HUDEP-2 (cell line): ENCODE results near the gene PTP4A2.
"Not testable (repeated sequence)": the region's sequence is repeated elsewhere in the genome, so short reads cannot be mapped to it uniquely, and the experiment has no call there.

Source experiments
- DNase-seq, 76 experiments: peaks; one replicate each; lab custom pipeline; 2025; ENCODE audit not compliant: unreplicated experiment in 76 of 76; lab: John Stamatoyannopoulos, UW

The PTP4A2 gene

GRCh38 chr1:31897526-31898100, 40.6 kb downstream of the PTP4A2 start:
- no peak for DNase-seq

GRCh38 chr1:31895474-31896198, 42.5 kb downstream of the PTP4A2 start:
- DNase-seq = not testable (repeated sequence)

- no peak for DNase-seq
These were observed 46.9 kb downstream of the PTP4A2 start for GRCh38 chr1:31891280-31891679.

- DNase-seq = no peak
These were observed 49.9 kb downstream of the PTP4A2 start for GRCh38 chr1:31888291-31888690.

- DNase-seq = no peak
These were observed 51.3 kb downstream of the PTP4A2 start for GRCh38 chr1:31886866-31887265.

- DNase-seq = no peak
These were observed 52.3 kb downstream of the PTP4A2 start for GRCh38 chr1:31885851-31886250.

GRCh38 chr1:31883357-31883942, 54.7 kb downstream of the PTP4A2 start:
- no peak for DNase-seq

GRCh38 chr1:31881688-31882000, 56.5 kb downstream of the PTP4A2 start:
- DNase-seq = no peak

- no peak for DNase-seq
These were observed 57.0 kb downstream of the PTP4A2 start for GRCh38 chr1:31880957-31881687.

- DNase-seq = peak in 2 of 76 experiments; percentile 12
These were observed 58.1 kb downstream of the PTP4A2 start for GRCh38 chr1:31879981-31880608.

- DNase-seq = no peak
These were observed 60.1 kb downstream of the PTP4A2 start for GRCh38 chr1:31878058-31878457.

GRCh38 chr1:31877544-31877943, 60.6 kb downstream of the PTP4A2 start:
- no peak for DNase-seq

- DNase-seq = no peak
These were observed 62.4 kb downstream of the PTP4A2 start for GRCh38 chr1:31875636-31876236.

- DNase-seq = no peak
These were observed 63.2 kb downstream of the PTP4A2 start for GRCh38 chr1:31874942-31875341.

- no peak for DNase-seq
These were observed 65.2 kb downstream of the PTP4A2 start for GRCh38 chr1:31872658-31873636.

GRCh38 chr1:31871703-31872102, 66.5 kb downstream of the PTP4A2 start:
- DNase-seq = no peak

GRCh38 chr1:31870086-31870736, 68.0 kb downstream of the PTP4A2 start:
- DNase-seq = no peak

- DNase-seq = no peak
These were observed 68.7 kb downstream of the PTP4A2 start for GRCh38 chr1:31869449-31869848.

GRCh38 chr1:31868862-31869261, 69.3 kb downstream of the PTP4A2 start:
- DNase-seq = no peak
